Kidney (tissue), 14 donors: ENCODE data around the gene SLC66A3. TPM values are rescaled to one million over a fixed set of nuclear protein-coding genes. Genes with fewer than 3 reads are reported as not detected.

Experiments
- DNase-seq, 5 donors: peaks; one replicate each; pipeline ENCODE4 v3.0.0-alpha.2; 2013 to 2020
- FAIRE-seq: peaks from 2 replicates; lab custom pipeline; 2012; peaks lifted over from hg19 to GRCh38; lab: Jason Lieb, UNC
- H3K27ac ChIP-seq, 2 donors: one replicate each; pipeline ENCODE4 v1.7.0; 2013; ENCODE audit warnings: low read depth in 2 of 2, low read length in 2 of 2, inconsistent platforms in 1 of 2
- H3K27me3 ChIP-seq: one replicate; pipeline ENCODE4 v1.7.1; 2013; ENCODE audit warnings: low read length, inconsistent platforms; ENCODE audit not compliant: control insufficient read depth, insufficient read depth
- H3K36me3 ChIP-seq, 3 donors: one replicate each; pipeline versions ENCODE4 v1.7.0 to v1.7.1; 2013; ENCODE audit warnings: low read length in 3 of 3, control low read depth in 1 of 3, inconsistent platforms in 1 of 3; ENCODE audit not compliant: insufficient read depth in 3 of 3, control insufficient read depth in 2 of 3
- H3K4me1 ChIP-seq, 3 donors: one replicate each; pipeline versions ENCODE4 v1.7.0 to v1.7.1; 2013; ENCODE audit warnings: low read length in 3 of 3, inconsistent platforms in 1 of 3, low read depth in 1 of 3; ENCODE audit not compliant: control insufficient read depth in 2 of 3, insufficient read depth in 2 of 3
- H3K4me3 ChIP-seq, 3 donors: one replicate each; pipeline versions ENCODE4 v1.7.0 to v1.8.1; 2013; ENCODE audit warnings: low read length in 3 of 3, control low read depth in 1 of 3, inconsistent platforms in 1 of 3
- H3K9ac ChIP-seq, 3 donors: one replicate each; pipeline versions ENCODE4 v1.7.0 to v1.7.1; 2013; ENCODE audit warnings: low read length in 3 of 3, control low read depth in 1 of 3, inconsistent platforms in 1 of 3
- H3K9me3 ChIP-seq, 3 donors: one replicate each; pipeline versions ENCODE4 v1.7.0 to v1.7.1; 2013; ENCODE audit warnings: low read length in 3 of 3, control low read depth in 1 of 3, inconsistent platforms in 1 of 3; ENCODE audit not compliant: control insufficient read depth in 2 of 3, insufficient read depth in 1 of 3
- intact Hi-C: fragments of 100-400 bp; cut with DNase I; formaldehyde crosslinking; loops from one replicate; pipeline ENCODE4 v1.11.1; 2022
- polyA plus RNA-seq: library from polyadenylated mRNA; stranded (reverse); fragments of 350-450 nt; fragmentation: Illumina TruSeq; extraction: RNeasy Lipid Tissue Mini Kit (QIAGEN cat#74804); gene quantifications from one replicate; pipeline ENCODE4 v1.2.3, GENCODE V29; 2014; ENCODE audit warnings: low read depth, low replicate concordance; ENCODE audit not compliant: insufficient read depth
- total RNA-seq: library from RNA; stranded (reverse); fragmentation: NEBNext Ultra II Directional; extraction: Animal tissue kit (Norgen Biotek cat#: 25700); gene quantifications from one replicate; pipeline ENCODE4 v1.2.1, GENCODE V29; 2021
- TF ChIP-seq, protein P1 (sequence below): IDR thresholded peaks from 3 replicates; pipeline ENCODE4 v1.5.1; 2012; ENCODE audit warnings: mild to moderate bottlenecking, moderate library complexity, borderline replicate concordance; ENCODE audit not compliant: insufficient read depth; ENCODE audit errors: extremely low read depth
- donor health status: control.
- donor health status: control.
- donor health status: control.
- donor health status: control.
- donor health status: control.
- donor health status: DM: yes; HTN: yes; CAD: no.
- donor health status: Normal renal cell carcinoma (clear cell type).

SLC66A3 gene
- total and polyA plus RNA-seq, 2 donors from 2014 or later, result 28.4 to 33.0 TPM

DNA sequence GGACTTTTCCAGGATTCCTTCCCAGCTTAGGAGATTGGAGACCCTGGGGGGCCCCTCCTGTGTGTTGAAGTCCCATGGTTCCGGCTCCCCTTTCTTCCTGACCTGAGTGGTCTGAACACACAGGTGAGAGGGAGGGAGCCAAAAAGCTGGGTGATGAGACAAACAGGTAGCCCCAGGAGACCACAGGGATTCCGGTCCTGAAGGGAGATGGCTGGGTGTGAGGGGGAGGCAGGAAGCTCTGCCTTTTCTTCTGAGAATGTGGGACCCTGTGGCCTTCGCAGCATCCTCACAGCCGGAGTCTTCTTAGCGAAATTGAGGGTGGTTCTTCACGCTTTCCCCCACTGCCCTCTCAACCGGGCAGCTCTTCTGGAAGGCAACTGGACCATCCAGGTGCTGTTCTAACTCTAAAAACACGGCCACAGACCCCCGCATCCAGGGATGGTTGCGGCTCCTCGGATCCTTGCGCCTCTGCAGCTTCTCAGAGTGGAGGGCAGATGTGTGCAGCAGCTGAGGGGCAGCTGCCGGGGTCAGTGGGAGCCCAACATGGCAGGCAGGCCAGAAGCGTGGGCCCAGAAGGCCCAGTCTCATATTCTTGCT lies 4.4 kb downstream of the SLC66A3 start:
- intact Hi-C loops, result no loop called here
- peaks cover 2 to 6% (median 4%) of the 10 kb centered on the region in 3 donors for H3K4me1 ChIP-seq

DNA sequence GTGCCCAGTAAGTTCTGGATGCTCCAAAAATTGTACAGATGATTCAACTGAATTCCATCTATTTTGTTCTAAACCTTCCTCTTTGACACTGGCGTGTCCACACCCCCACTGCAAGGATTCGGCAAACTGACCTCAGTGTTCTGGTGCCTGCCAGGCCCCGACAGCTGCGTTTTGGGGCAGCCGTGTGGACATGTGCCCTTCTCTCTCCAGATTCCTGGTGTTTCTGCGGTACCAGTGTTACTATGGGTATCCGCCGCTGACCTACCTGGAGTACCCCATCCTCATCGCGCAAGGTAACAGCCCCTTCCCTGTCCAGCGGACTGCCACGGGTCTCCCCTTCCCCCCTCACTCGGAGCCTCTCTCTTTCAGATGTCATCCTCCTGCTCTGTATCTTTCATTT lies 5.0 kb downstream of the SLC66A3 start:
- intact Hi-C loops, result no loop called here
- Histone ChIP-seq H3K9me3 (no peaks in the 10 kb centered on the region), H3K27me3 (no peaks in the 10 kb centered on the region), H3K4me3 (no peak overlapping the region), H3K36me3 (no peaks in the 10 kb centered on the region), H3K27ac (no peak overlapping the region), H3K4me1 (peaks cover 2 to 6% (median 4%) of the 10 kb centered on the region in 3 donors), H3K9ac (no peak overlapping the region)
- DNase-seq (no peak), FAIRE-seq (no peak)
- TF ChIP-seq, protein P1, sequence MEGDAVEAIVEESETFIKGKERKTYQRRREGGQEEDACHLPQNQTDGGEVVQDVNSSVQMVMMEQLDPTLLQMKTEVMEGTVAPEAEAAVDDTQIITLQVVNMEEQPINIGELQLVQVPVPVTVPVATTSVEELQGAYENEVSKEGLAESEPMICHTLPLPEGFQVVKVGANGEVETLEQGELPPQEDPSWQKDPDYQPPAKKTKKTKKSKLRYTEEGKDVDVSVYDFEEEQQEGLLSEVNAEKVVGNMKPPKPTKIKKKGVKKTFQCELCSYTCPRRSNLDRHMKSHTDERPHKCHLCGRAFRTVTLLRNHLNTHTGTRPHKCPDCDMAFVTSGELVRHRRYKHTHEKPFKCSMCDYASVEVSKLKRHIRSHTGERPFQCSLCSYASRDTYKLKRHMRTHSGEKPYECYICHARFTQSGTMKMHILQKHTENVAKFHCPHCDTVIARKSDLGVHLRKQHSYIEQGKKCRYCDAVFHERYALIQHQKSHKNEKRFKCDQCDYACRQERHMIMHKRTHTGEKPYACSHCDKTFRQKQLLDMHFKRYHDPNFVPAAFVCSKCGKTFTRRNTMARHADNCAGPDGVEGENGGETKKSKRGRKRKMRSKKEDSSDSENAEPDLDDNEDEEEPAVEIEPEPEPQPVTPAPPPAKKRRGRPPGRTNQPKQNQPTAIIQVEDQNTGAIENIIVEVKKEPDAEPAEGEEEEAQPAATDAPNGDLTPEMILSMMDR, result no peak

More for the DNA sequence above, 4.4 kb downstream of the SLC66A3 start:
- H3K27ac ChIP-seq, result no peak overlapping the region
- no peaks in the 10 kb centered on the region for H3K9me3 ChIP-seq
- no peak for FAIRE-seq
- no peak overlapping the region for H3K4me3 ChIP-seq
- no peaks in the 10 kb centered on the region for H3K36me3 ChIP-seq
- TF ChIP-seq, protein P1, result no peak
- no peak overlapping the region for H3K9ac ChIP-seq
- no peak for DNase-seq
- no peaks in the 10 kb centered on the region for H3K27me3 ChIP-seq

DNA sequence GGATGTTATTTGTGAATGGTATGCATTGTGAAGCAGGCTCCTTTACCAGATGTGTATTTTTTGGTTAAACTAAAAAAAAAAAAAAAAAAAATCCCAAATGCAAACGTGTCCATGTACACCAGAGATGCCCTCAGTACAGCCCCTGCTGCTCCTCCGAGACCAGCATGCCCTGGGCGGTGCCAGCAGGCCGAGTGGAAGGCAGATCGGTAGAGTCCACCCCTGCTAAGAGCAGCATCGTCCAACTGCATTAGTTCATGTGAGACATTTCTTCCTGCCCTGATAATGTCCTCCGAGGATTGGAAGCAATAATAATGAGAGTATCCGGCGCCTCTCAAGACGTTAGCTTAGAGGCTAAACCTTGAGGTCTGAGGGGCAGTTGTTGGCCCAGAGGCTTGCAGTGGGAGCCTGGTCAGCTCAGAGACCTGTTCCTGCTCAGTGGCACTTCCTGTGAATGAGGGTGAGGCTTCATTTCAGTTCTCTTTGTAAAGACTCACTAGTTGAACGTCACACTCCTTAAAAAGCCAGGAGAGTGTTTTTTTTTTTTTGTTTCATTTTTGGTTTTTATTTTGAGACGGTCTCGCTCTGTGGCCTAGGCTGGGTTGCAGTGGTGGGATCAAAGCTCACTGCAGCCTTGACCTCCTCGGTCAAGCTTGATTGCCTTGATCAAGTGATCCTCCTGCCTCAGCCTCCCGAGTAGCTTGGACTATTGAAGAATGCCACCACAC lies 5.6 kb downstream of the SLC66A3 start:
- FAIRE-seq (no peak), DNase-seq (no peak)
- Histone ChIP-seq H3K27ac (no peak overlapping the region), H3K36me3 (no peaks in the 10 kb centered on the region), H3K9me3 (no peaks in the 10 kb centered on the region), H3K9ac (no peak overlapping the region), H3K27me3 (no peaks in the 10 kb centered on the region), H3K4me3 (no peak overlapping the region), H3K4me1 (peaks cover 2 to 4% (median 2%) of the 10 kb centered on the region in 3 donors)
- intact Hi-C loops, result no loop called here
- TF ChIP-seq, protein P1, result no peak
